RWPE2 (cell line): ENCODE results near the gene SUCO.

Experiments used
- ATAC-seq: fragments of 200-7000 bp; cut with Tn5 transposase; 3 replicates; pipeline ENCODE4 v1.9.1; 2021; ENCODE audit warnings: low read depth
- DNase-seq: peaks from one replicate; pipeline ENCODE4 v3.0.0-alpha.2; 2020; ENCODE audit warnings: low spot score
- H3K27ac ChIP-seq: fragments of 450-650 bp; 2 replicates; pipeline ENCODE4 v1.5.1; 2017; ENCODE audit warnings: mild to moderate bottlenecking; ENCODE audit not compliant: poor library complexity, severe bottlenecking
- H3K27me3 ChIP-seq: fragments of 250-450 bp; sonication (Bioruptor Pico); 2 replicates; pipeline ENCODE4 v1.5.1; 2021; ENCODE audit warnings: mild to moderate bottlenecking, moderate library complexity; ENCODE audit not compliant: insufficient read depth, poor library complexity, severe bottlenecking
- H3K36me3 ChIP-seq: fragments of 250-450 bp; sonication (Bioruptor Pico); 2 replicates; pipeline ENCODE4 v1.5.1; 2020; ENCODE audit warnings: low read depth, mild to moderate bottlenecking, moderate library complexity
- H3K4me1 ChIP-seq: fragments of 250-450 bp; sonication (Bioruptor Pico); 2 replicates; pipeline ENCODE4 v1.5.1; 2021; ENCODE audit warnings: mild to moderate bottlenecking, moderate library complexity; ENCODE audit not compliant: insufficient read depth, poor library complexity, severe bottlenecking
- H3K4me3 ChIP-seq: fragments of 250-450 bp; sonication (Bioruptor Pico); 2 replicates; pipeline ENCODE4 v1.5.1; 2021; ENCODE audit warnings: mild to moderate bottlenecking, moderate library complexity; ENCODE audit not compliant: severe bottlenecking
- H3K9me3 ChIP-seq: fragments of 250-450 bp; sonication (Bioruptor Pico); 2 replicates; pipeline ENCODE4 v1.5.1; 2021; ENCODE audit warnings: mild to moderate bottlenecking, moderate library complexity; ENCODE audit not compliant: severe bottlenecking
- CTCF ChIP-seq: fragments of 450-650 bp; IDR thresholded peaks from one replicate; pipeline ENCODE4 v1.5.1; 2017; ENCODE audit warnings: mild to moderate bottlenecking, moderate library complexity; ENCODE audit not compliant: poor library complexity, severe bottlenecking

SUCO gene

GRCh38 chr1:172551279-172551678 is 18.3 kb downstream of the SUCO start:
- peaks cover 13% of the 10 kb centered on the region for H3K36me3 ChIP-seq
- H3K27ac ChIP-seq = no peak overlapping the region
- no peaks in the 10 kb centered on the region for H3K27me3 ChIP-seq
- no peaks in the 10 kb centered on the region for H3K9me3 ChIP-seq
- no peak for DNase-seq
- ATAC-seq = no peak
- peaks cover 9% of the 10 kb centered on the region for H3K4me1 ChIP-seq
- no peak overlapping the region for H3K4me3 ChIP-seq
- TF ChIP-seq CTCF = no peak

GRCh38 chr1:172554915-172555314 is 22.0 kb downstream of the SUCO start:
- no peaks in the 10 kb centered on the region for H3K9me3 ChIP-seq
- H3K27me3 ChIP-seq = no peaks in the 10 kb centered on the region
- DNase-seq (no peak), ATAC-seq (no peak)
- no peak for TF ChIP-seq CTCF
- peaks cover 41% of the 10 kb centered on the region for H3K36me3 ChIP-seq
- no peak overlapping the region for H3K27ac ChIP-seq
- H3K4me1 ChIP-seq = no peaks in the 10 kb centered on the region
- H3K4me3 ChIP-seq = no peak overlapping the region

- Histone ChIP-seq H3K4me3 (no peak overlapping the region), H3K9me3 (no peaks in the 10 kb centered on the region), H3K27me3 (no peaks in the 10 kb centered on the region), H3K27ac (no peak overlapping the region), H3K4me1 (no peaks in the 10 kb centered on the region), H3K36me3 (peaks cover 43% of the 10 kb centered on the region)
- no peak for TF ChIP-seq CTCF
- ATAC-seq = no peak
- no peak for DNase-seq
Measured at GRCh38 chr1:172556461-172556860, 23.5 kb downstream of the SUCO start.

GRCh38 chr1:172557270-172557669 is 24.3 kb downstream of the SUCO start:
- no peaks in the 10 kb centered on the region for H3K4me1 ChIP-seq

More at GRCh38 chr1:172557270-172557669, 24.3 kb downstream of the SUCO start:
- Histone ChIP-seq H3K27me3 (no peaks in the 10 kb centered on the region), H3K9me3 (no peaks in the 10 kb centered on the region), H3K27ac (no peak overlapping the region), H3K4me3 (no peak overlapping the region), H3K36me3 (peaks cover 44% of the 10 kb centered on the region)
- TF ChIP-seq CTCF = no peak
- ATAC-seq (no peak), DNase-seq (no peak)
